Esophagus squamous epithelium (tissue), 5 donors: Measurements from ENCODE around the gene TMEM51. TPM values are rescaled to one million over a fixed set of nuclear protein-coding genes. Genes with fewer than 3 reads are reported as not detected.
A peak's percentile ranks its signal among the peaks of the same experiment; 100 is the strongest.

Source experiments
- DNase-seq: peaks from one replicate; lab custom pipeline; 2025; lab: John Stamatoyannopoulos, UW
- H3K27ac ChIP-seq, 4 donors: fragments of 200-600 bp; sonication (generic); one replicate each; pipeline ENCODE4 v1.5.1; 2016 to 2019; ENCODE audit warnings: mild to moderate bottlenecking in 1 of 4
- H3K27me3 ChIP-seq, 4 donors: fragments of 200-600 bp; sonication (generic); 1 replicate in 3 of 4; 2 replicates in 1 of 4; pipeline versions ENCODE4 v1.5.1 to v1.6.0; 2017 to 2021; ENCODE audit warnings: antibody characterized with exemption in 1 of 4
- H3K36me3 ChIP-seq, 3 donors: fragments of 200-600 bp; sonication (generic); one replicate each; pipeline ENCODE4 v1.5.1; 2016 to 2019
- H3K4me1 ChIP-seq, 3 donors: fragments of 200-600 bp; sonication (generic); one replicate each; pipeline ENCODE4 v1.5.1; 2017 to 2019
- H3K4me3 ChIP-seq, 4 donors: fragments of 200-600 bp; sonication (generic); 1 replicate in 3 of 4; 2 replicates in 1 of 4; pipeline ENCODE4 v1.5.1; 2016 to 2019; ENCODE audit warnings: mild to moderate bottlenecking in 2 of 4, moderate library complexity in 1 of 4
- H3K9me3 ChIP-seq, 3 donors: fragments of 200-600 bp; sonication (generic); one replicate each; pipeline ENCODE4 v1.5.1; 2016 to 2019
- CTCF ChIP-seq, 6 experiments: fragments of 450-650 bp in 4 of 6; fragments of 200-600 bp in 2 of 6; sonication (generic) in 2 of 6; IDR thresholded peaks; one replicate each; pipeline ENCODE4 v1.5.1; 2016 to 2019; ENCODE audit warnings: antibody characterized with exemption in 6 of 6, mild to moderate bottlenecking in 4 of 6, moderate library complexity in 4 of 6
- POLR2A ChIP-seq, 4 donors: fragments of 450-650 bp; IDR thresholded peaks; one replicate each; pipeline ENCODE4 v1.6.1; 2017; ENCODE audit warnings: antibody characterized with exemption in 4 of 4, mild to moderate bottlenecking in 4 of 4, moderate library complexity in 3 of 4
- whole genome bisulfite sequencing, 2 donors: methylation state at CpG; one replicate each; pipeline ENCODE4 v1.1.5; 2018; 5-methylcytosine and 5-hydroxymethylcytosine counted together
- intact Hi-C: fragments of 100-400 bp; cut with DNase I; formaldehyde crosslinking; loops from one replicate; pipeline ENCODE4 v1.15.0; 2022
- total RNA-seq, 4 donors: library from RNA; depleted of rRNA; stranded (reverse); fragments of >200 nt; gene quantifications; one replicate each; pipeline ENCODE4 v1.1.0, GENCODE V29; 2016
- donor health status: DM: yes; HTN: yes; CAD: no.

Gene TMEM51
- total RNA-seq, 4 donors from 2014 or later = 11.6 to 23.7 (median 17.7) TPM

DNA sequence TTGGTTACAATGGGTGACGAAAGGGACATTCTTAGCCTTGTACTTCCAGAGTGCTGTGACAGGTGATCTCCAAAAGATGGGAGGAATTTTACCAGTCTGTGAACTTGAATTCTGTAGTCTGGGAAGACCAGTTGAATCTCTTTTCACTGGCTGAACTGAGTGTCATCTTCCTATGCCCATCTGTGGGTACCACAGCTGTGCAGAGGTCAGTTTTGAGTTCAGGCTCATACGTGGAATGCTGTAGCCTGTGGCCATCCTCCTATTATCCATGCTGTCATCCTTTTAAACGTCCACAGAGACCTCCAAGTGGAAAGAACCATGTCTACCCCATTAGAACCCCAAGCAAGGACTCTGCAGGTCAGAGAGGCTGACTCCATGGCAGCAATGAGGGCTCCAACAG, 32.1 kb downstream of the TMEM51 start:
- no peak for DNase-seq
- intact Hi-C loops = no loop called here
- Histone ChIP-seq H3K9me3 (no peaks in the 10 kb centered on the region), H3K27me3 (no peaks in the 10 kb centered on the region), H3K4me1 (peaks cover 2 to 53% (median 9%) of the 10 kb centered on the region in 3 donors), H3K27ac (no peak overlapping the region), H3K4me3 (no peak overlapping the region), H3K36me3 (no peaks in the 10 kb centered on the region)
- no peak for TF ChIP-seq CTCF (IDR thresholded peaks at IDR 0.05)
- no peak for TF ChIP-seq POLR2A (IDR thresholded peaks at IDR 0.05)
- WGBS, 2 donors = 21 to 47% methylated on average over 2 to 3 of the region's 3 CpGs

- H3K27ac ChIP-seq = no peak overlapping the region
- H3K4me1 ChIP-seq = peaks cover 0 to 47% (median 5%) of the 10 kb centered on the region in 3 donors
- no peaks in the 10 kb centered on the region for H3K27me3 ChIP-seq
- H3K4me3 ChIP-seq = no peak overlapping the region
- 75% methylated on average over 4 to 5 of the region's 6 CpGs for WGBS, 2 donors
- no peak for TF ChIP-seq CTCF (IDR thresholded peaks at IDR 0.05)
- no peak for TF ChIP-seq POLR2A (IDR thresholded peaks at IDR 0.05)
- no peaks in the 10 kb centered on the region for H3K36me3 ChIP-seq
- no peaks in the 10 kb centered on the region for H3K9me3 ChIP-seq
- intact Hi-C loops = no loop called here
- no peak for DNase-seq
Measured at GRCh38 chr1:15186073-15186845, 32.7 kb downstream of the TMEM51 start.

DNA sequence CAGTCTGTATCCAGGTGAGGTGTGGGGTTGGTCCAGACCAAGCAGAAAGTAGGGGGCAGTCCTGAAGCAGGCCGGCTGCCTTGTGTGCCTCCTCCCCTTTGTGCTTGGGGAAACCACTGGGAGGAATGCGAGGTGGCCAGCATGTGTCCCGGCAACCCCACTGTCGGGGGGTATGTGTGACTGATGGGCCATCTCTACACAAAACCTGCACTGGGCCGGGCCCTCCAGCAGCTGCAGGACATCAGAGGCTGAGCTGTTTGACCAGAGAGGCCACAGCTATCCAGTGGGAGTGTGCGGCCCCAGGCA, 33.3 kb downstream of the TMEM51 start:
- 27 to 38% methylated on average over 3 to 6 of the region's 6 CpGs for WGBS, 2 donors
- intact Hi-C loops = no loop called here
- no peak overlapping the region for H3K27ac ChIP-seq
- no peaks in the 10 kb centered on the region for H3K36me3 ChIP-seq
- no peaks in the 10 kb centered on the region for H3K27me3 ChIP-seq
- no peaks in the 10 kb centered on the region for H3K9me3 ChIP-seq
- H3K4me1 ChIP-seq = peaks cover 0 to 41% (median under 1%) of the 10 kb centered on the region in 3 donors
- no peak for TF ChIP-seq POLR2A (IDR thresholded peaks at IDR 0.05)
- TF ChIP-seq CTCF (IDR thresholded peaks at IDR 0.05) = no peak
- H3K4me3 ChIP-seq = no peak overlapping the region
- DNase-seq = no peak

- Histone ChIP-seq H3K4me3 (no peak overlapping the region), H3K9me3 (no peaks in the 10 kb centered on the region), H3K27me3 (no peaks in the 10 kb centered on the region), H3K36me3 (no peaks in the 10 kb centered on the region), H3K27ac (no peak overlapping the region), H3K4me1 (peaks cover 0 to 36% (median 0%) of the 10 kb centered on the region in 3 donors)
- 72 to 77% methylated on average over 12 to 14 of the region's 15 CpGs for WGBS, 2 donors
- no peak for DNase-seq
- no peak for TF ChIP-seq CTCF (IDR thresholded peaks at IDR 0.05)
- intact Hi-C loops = no loop called here
Measured at GRCh38 chr1:15187175-15188129, 33.9 kb downstream of the TMEM51 start.

DNA sequence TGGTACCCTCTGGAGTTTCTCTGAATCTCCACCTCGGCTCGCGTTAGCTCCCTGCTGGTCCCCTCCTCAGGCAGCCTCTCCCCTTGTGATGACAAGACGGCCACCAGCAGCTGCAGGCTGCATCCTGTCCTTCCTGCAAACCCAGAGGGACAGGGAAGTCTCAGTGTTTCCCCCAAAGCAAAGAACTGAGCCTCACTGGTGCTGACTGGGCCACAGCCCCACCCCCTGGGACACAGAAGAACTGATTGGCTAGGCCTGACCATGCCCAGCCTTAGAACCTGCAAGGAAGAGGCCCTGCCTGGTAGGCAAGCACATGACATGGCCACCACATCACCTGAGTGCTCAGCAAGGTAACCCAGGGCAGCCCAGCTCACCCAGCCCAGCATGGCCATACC, 34.6 kb downstream of the TMEM51 start:
- TF ChIP-seq POLR2A (IDR thresholded peaks at IDR 0.05) (no peak), CTCF (IDR thresholded peaks at IDR 0.05) (no peak)
- no peak for DNase-seq
- H3K4me3 ChIP-seq = no peak overlapping the region
- H3K36me3 ChIP-seq = no peaks in the 10 kb centered on the region
- peak overlapping the region in 1 of 4 donors; percentile 14 for H3K27ac ChIP-seq
- H3K9me3 ChIP-seq = no peaks in the 10 kb centered on the region
- 66 to 71% methylated on average over 1 to 4 of the region's 4 CpGs for WGBS, 2 donors
- intact Hi-C loops = no loop called here
- peaks cover 0 to 36% (median 0%) of the 10 kb centered on the region in 3 donors for H3K4me1 ChIP-seq
- no peaks in the 10 kb centered on the region for H3K27me3 ChIP-seq
